Measurements from ENCODE around the gene DIS3L2.
"Not testable (repeated sequence)": the region's sequence is repeated elsewhere in the genome, so short reads cannot be mapped to it uniquely, and the experiment has no call there.

Gene DIS3L2

GRCh38 chr2:232296776-232297525 lies 335.4 kb downstream of the DIS3L2 start:
- no peak for DNase-seq (ENCODE audit: low spot score)

DNA sequence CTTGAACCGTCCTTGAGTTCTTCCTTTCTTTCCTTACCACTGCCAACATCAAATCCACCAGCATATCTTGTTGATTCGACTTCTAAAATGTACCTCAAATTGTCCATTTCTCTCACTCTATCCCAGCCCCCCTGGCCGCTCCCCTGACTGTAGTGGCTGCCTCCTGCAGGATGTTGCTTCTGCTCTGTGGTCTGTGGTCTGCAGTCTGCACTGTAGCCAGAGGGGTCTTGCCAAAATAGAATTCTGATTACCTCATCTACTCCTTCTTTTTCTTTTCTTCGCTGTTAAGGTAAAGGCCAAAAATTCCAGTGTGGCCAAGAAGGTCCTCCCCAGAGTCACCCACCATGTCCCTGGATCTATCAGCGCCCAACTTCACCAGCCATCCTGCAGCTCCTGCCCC lies 337.6 kb downstream of the DIS3L2 start:
- DNase-seq (ENCODE audit: low spot score), result no peak

GRCh38 chr2:232299927-232300674 lies 338.6 kb downstream of the DIS3L2 start:
- no peak for DNase-seq (ENCODE audit: low spot score)

DNA sequence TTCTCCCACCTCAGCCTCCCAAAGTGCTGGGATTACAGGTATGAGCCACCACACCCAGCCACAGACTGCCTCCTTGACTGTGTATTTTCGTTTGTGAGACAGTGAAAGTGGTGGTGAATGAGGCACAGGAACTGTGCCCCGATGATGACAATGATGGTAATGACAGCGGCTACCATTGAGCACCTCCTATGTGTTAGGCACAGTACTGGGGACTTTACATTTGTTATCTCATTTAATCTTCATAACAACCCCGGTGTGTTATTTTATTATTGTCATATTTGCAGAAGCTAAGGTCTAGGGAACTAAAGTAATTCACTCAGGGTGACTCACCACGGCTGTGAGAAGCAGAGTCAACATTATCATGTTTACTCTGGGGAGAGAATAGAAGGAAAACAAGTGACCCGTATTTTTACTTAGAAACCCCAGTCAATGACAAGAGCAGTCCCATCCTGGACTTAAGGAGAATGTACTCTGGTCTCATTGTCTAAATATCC lies 339.4 kb downstream of the DIS3L2 start:
- no peak for DNase-seq (ENCODE audit: low spot score)

DNA sequence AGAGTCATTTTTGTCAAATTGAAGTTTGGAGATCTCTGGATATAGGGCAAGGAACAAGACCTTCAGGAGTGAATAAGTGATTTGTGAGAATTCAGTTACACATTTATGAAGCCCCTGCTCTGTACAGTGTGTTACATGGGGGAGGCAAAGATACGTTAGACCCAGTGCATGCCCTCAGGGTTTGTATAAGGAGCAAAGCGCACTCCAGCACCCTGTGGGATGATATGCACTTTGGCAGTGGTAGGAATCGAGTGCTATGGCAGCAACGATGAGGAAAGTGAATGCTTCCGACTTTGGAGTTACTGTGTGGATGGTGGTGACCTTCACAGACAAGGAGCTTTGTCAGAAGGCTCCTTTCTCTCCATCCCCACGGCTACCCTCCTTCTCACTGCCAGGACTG lies 342.7 kb downstream of the DIS3L2 start:
- no peak for DNase-seq (ENCODE audit: low spot score)

DNA sequence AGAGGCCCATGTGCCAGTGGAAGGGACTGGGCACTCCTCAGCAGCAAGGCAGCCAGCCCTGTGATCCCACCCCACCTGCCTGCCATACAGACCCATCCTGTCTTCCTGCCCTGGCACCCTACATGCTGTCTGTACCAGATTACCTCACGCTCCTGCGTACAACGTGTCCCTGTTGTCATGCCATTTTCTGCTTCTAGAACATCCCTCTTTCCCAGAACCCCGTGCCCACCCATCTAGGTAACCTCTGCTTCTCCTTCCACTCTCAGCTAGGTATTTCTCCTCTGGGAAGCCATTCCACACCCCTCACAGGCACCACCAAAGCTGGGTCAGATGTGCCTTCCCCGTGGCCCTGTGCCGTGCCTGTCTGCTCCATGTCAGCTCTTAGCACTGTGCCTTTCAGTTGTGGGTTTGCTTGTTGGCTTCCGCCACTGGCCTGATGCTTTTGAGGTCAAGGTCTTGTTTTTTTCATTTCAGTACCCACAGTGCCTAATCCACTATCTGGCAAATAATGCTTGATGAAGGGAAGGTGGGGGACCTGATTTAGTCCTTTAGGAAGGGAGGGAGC lies 345.3 kb downstream of the DIS3L2 start:
- DNase-seq (ENCODE audit: low spot score), result no peak

DNA sequence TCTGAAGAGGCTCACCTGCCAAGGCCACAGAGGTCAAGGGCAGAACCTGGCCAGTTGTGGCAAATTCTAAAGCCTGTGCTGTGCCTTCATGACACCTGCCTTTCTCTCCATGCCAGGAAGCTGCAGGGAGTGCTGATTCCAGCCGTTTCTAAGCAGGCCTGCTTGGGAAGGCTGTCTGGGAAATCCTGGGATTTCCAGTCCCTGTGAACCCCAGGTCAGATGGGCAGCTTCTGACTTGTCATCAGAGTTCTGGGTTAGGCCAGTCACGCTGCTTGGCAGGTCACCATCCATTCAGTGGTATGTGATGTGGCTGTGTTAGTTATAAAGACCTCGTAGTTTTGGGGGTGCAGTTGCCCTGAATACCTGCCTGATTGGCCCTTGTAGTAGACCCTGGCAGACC lies 346.3 kb downstream of the DIS3L2 start:
- no peak for DNase-seq (ENCODE audit: low spot score)

DNA sequence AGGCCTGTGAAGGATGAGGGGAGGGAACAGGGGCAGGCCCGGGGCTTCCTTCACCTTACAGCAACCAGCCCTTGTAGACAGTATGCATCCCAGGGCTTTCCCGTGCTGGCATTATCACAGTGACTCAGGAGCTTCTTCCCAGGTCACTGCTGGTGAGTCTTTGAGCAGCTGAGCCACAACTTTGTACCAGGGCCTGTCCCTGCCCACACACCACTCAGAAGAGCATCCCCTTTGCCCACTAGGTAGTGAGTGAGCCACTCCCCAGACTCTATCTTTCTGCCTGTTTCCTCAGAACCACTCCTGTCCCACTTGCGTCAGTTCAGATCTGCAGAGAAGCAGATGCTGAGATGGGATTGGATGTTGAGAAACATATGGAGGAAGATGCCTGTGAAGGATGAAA lies 347.5 kb downstream of the DIS3L2 start:
- no peak for DNase-seq (ENCODE audit: low spot score)

DNA sequence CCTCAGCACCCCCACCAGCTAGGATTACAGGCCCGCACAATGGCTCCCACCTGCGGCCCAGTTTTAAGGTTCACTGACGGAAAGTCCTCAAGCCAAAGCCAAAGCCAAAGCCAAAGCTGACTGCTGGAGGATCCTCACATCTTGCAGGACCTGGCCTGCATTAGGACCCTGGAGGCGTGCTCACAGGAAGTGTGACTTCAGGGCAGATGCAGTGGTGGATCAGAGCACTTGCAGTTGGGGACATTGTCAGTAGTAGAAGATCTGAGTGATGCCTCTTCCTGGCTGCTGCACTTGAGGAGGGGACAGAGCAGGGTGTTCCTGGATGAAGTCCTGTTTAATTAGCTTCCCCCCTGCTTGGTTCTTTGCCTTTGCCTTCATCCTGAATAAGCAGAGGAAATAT lies 348.1 kb downstream of the DIS3L2 start:
- no peak for DNase-seq (ENCODE audit: low spot score)

GRCh38 chr2:232310121-232310520 lies 348.6 kb downstream of the DIS3L2 start:
- DNase-seq (ENCODE audit: low spot score), result no peak

DNA sequence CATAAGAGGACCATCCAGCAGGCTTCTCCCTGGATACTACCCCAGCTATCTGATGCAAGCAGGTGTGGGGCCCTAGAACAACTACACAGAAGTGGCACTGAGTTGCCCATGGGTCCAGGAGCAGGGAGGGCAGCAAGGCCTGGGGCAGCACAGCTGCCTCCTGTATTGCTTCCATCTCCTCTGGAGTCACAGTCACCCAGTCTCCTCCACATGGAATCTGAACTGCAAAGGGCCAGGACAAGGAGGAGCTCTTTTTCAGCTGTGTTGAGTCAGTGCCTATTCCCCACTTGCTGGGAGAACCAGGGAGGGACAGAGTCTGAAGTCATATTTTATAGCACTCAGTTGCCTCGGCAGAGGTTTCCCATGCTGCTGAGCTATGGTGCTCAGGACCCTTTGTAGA lies 349.2 kb downstream of the DIS3L2 start:
- DNase-seq (ENCODE audit: low spot score), result no peak

GRCh38 chr2:232313645-232314044 lies 352.1 kb downstream of the DIS3L2 start:
- not testable (repeated sequence) for DNase-seq (ENCODE audit: low spot score)

DNA sequence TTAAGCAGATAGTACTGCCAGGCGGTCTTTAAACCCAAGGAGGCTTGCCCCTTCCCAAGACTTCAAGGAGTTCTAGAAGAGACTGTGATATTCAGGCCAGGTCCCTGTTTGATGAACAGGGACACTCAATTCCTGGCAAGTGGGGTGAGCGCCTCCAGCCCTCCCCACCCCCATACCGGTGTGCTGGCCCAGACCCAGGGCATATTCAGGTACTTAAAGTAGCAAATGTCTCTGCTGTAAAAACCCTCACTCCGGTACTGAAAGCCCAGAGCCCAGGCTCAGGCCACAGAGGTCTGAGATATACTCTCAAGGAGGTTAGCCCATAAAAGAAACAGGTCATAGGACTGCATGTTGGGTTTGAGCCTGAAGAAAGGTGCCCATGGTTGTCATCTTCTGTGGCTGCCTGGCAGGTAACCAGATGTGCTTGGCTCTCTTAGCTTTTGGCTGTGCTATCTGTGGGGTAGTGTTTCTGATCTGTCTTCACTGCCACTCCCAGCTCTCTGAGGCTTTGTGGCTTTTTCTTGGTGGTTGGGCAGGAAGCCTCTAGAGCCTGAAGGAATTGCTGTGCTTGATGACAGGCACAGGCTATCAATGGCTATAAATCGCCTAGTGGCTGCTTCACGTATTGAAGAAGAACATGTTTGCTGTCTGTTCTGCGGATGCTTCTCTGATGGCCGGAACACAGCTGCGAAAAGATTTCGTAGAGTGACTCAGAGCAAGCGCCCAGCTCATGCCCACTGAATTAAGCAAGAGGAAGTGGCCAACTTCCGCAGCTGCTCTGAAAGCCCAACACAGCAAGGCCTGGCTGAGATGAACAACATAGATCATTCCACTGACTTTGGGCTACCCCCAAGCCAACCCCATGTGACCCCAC lies 353.8 kb downstream of the DIS3L2 start:
- peak; percentile 72 for DNase-seq (ENCODE audit: low spot score)

DNA sequence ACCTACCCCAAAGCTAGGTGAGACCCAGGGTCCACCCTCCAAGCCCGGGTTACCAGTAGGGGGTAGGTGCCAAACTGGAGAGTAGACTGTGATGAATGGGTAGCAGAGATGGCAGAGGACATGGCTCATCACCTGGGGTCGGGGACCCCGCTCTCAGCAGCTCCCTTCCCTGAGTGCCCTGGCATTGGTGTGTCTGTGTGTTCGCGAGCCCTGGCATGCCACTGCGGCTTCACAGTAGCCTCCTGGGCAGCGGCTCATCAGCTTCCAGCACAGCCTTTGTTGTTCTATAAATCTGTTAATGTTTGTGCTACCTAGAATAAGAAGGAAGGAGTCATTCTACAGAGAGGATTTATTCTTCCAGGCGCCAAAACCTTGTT lies 354.4 kb downstream of the DIS3L2 start:
- DNase-seq (ENCODE audit: low spot score), result no peak

GRCh38 chr2:232316461-232317330 lies 355.2 kb downstream of the DIS3L2 start:
- DNase-seq (ENCODE audit: low spot score), result no peak

DNA sequence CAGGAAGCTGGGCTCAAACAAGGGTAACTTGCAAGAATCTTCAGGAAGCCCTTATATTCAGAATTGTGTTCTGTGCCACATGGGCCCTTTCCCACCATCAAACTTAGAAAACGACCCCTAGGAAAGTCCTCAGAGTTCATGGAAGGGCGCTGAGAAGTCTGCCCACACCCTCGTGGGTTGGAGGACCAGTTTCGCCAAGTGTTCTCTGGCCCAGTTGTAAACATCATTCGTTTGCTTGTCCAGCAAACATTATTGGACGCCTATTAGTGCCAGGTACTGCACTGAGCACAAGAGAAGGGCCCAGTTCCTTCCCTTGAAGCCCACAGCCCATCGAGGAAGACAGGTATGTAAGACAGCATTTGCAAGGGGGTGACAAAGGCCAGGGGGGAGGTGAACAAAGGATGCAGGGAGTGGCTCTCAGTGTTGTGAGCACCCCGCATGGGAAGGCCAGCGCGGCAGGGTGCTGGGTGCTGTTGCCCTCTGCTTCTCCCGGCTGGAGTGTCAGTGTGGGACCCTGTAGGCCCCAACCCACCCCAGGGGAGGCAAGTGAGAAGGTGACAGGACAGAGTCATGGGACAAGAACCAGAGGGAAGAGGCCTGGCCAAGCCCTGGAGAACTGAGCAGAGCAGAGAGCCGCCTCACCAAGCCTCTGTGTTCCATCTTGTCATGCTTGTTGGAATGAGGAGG lies 356.8 kb downstream of the DIS3L2 start:
- no peak for DNase-seq (ENCODE audit: low spot score)

GRCh38 chr2:232319067-232319802 lies 357.7 kb downstream of the DIS3L2 start:
- no peak for DNase-seq (ENCODE audit: low spot score)

DNA sequence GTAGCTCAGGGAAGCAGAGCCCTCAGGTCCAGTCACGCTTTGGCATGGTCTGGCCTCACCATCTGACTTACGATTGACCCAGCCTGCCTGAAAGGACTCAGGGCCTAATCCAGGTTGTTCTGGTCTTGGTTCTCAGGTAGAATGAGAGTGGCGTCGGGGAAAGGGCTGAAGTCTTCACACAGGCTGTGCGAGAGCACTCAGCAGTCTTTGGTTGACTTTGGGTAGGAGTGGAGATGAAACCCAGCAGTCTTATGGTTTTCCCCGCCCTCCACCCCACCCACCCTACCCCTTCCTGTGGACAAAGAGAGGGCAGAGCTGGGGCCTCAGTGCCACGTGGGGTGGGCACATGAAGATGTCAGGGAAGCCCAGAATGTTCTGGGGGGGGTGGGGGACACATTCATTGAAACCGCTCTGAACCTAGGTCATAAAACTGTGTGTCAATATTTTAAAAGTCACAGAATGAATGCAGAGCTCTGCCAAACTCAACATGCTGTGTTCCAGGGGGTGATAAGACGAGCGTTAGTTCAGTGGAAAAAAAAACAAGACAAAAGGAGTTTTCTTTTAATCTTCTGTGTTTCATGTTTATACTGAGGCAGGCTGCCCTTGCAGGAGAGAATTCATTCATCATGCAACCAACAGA lies 358.4 kb downstream of the DIS3L2 start:
- DNase-seq (ENCODE audit: low spot score), result no peak

- no peak for DNase-seq (ENCODE audit: low spot score)
These were observed 358.9 kb downstream of the DIS3L2 start for GRCh38 chr2:232320443-232320803.

Measured in globus pallidus (tissue), 1 donor.